Neural cell (in vitro differentiated cells): ENCODE measurements around the gene AGXT2. TPM values are rescaled to one million over a fixed set of nuclear protein-coding genes. Genes with fewer than 3 reads are reported as not detected.

Experiments
- H2AFZ ChIP-seq: fragments of 200-600, 300-800 bp; sonication (generic), shearing (Covaris generic); 2 replicates; pipeline ENCODE4 v1.6.0; 2014; ENCODE audit warnings: low read depth, mild to moderate bottlenecking, antibody characterized with exemption, low read length, moderate library complexity
- H3F3A ChIP-seq: fragments of 200-600 bp; shearing (Covaris generic); 2 replicates; pipeline ENCODE4 v1.6.1; 2016; ENCODE audit warnings: mild to moderate bottlenecking, moderate library complexity, mixed read lengths, antibody characterized with exemption, low read length; ENCODE audit not compliant: insufficient read depth, poor library complexity, severe bottlenecking
- H3K27ac ChIP-seq: fragments of 200-600, 300-800 bp; sonication (generic), shearing (Covaris generic); 2 replicates; pipeline ENCODE4 v1.5.1; 2014; ENCODE audit warnings: mild to moderate bottlenecking, low read length, moderate library complexity
- H3K27me3 ChIP-seq: fragments of 300-800, 200-600 bp; sonication (generic), shearing (Covaris generic); 2 replicates; pipeline ENCODE4 v1.6.0; 2014; ENCODE audit warnings: mild to moderate bottlenecking, low read depth, low read length, moderate library complexity; ENCODE audit not compliant: insufficient read depth
- H3K36me3 ChIP-seq: fragments of 300-800, 200-600 bp; sonication (generic), shearing (Covaris generic); 2 replicates; pipeline ENCODE4 v1.5.1; 2014; ENCODE audit warnings: mild to moderate bottlenecking, antibody characterized with exemption, low read length, moderate library complexity; ENCODE audit not compliant: insufficient read depth
- H3K4me2 ChIP-seq: fragments of 300-800, 200-600 bp; sonication (generic), shearing (Covaris generic); 2 replicates; pipeline ENCODE4 v1.6.0; 2014; ENCODE audit warnings: mild to moderate bottlenecking, low read length
- H3K4me3 ChIP-seq: fragments of 300-800, 200-600 bp; sonication (generic), shearing (Covaris generic); 2 replicates; pipeline ENCODE4 v1.5.1; 2014; ENCODE audit warnings: mild to moderate bottlenecking, low read length, moderate library complexity
- H3K79me2 ChIP-seq: fragments of 200-600 bp; shearing (Covaris generic); replicated peaks from 2 replicates; pipeline ENCODE4 v1.6.0; 2014; ENCODE audit warnings: mild to moderate bottlenecking, low read length, moderate library complexity; ENCODE audit not compliant: insufficient read depth
- H3K9ac ChIP-seq: fragments of 300-800, 200-600 bp; sonication (generic), shearing (Covaris generic); 2 replicates; pipeline ENCODE4 v1.6.1; 2016; ENCODE audit warnings: mild to moderate bottlenecking, low read length, mixed read lengths
- H3K9me2 ChIP-seq: fragments of 200-600 bp; shearing (Covaris generic); 2 replicates; pipeline ENCODE4 v1.6.1; 2016; ENCODE audit warnings: mild to moderate bottlenecking, low read length, mixed read lengths; ENCODE audit not compliant: insufficient read depth
- H3K9me3 ChIP-seq: fragments of 200-600, 300-800 bp; sonication (generic), shearing (Covaris generic); 2 replicates; pipeline ENCODE4 v1.6.1; 2016; ENCODE audit warnings: mild to moderate bottlenecking, mixed run types, low read length, moderate library complexity, mixed read lengths
- H4K20me1 ChIP-seq: fragments of 200-600 bp; shearing (Covaris generic); 2 replicates; pipeline ENCODE4 v1.6.1; 2016; ENCODE audit warnings: mild to moderate bottlenecking, mixed run types; ENCODE audit not compliant: insufficient read depth
- EP300 ChIP-seq: fragments of 450-650 bp; conservative IDR thresholded peaks from 2 replicates; pipeline ENCODE4 v1.6.1; 2014; ENCODE audit warnings: antibody characterized with exemption, mild to moderate bottlenecking, moderate library complexity; ENCODE audit not compliant: poor library complexity, severe bottlenecking
- EZH2 ChIP-seq: fragments of 200-600, 300-800 bp; shearing (Covaris generic), sonication (generic); IDR thresholded peaks from 2 replicates; pipeline ENCODE4 v1.6.1; 2014; ENCODE audit warnings: antibody characterized with exemption, low read length, borderline replicate concordance, mild to moderate bottlenecking; ENCODE audit not compliant: insufficient read depth, poor library complexity, severe bottlenecking
- MXI1 ChIP-seq: fragments of 450-650 bp; conservative IDR thresholded peaks from 2 replicates; pipeline ENCODE4 v1.6.1; 2014; ENCODE audit warnings: antibody characterized with exemption, mild to moderate bottlenecking; ENCODE audit not compliant: poor library complexity, severe bottlenecking
- POLR2AphosphoS5 ChIP-seq: IDR thresholded peaks from 2 replicates; pipeline ENCODE4 v1.6.1; 2012
- RAD21 ChIP-seq: fragments of 450-650 bp; conservative IDR thresholded peaks from 2 replicates; pipeline ENCODE4 v1.6.1; 2014; ENCODE audit warnings: antibody characterized with exemption, mild to moderate bottlenecking, moderate library complexity
- SMC3 ChIP-seq: fragments of 450-650 bp; conservative IDR thresholded peaks from 2 replicates; pipeline ENCODE4 v1.6.1; 2014; ENCODE audit warnings: antibody characterized with exemption, mild to moderate bottlenecking, moderate library complexity; ENCODE audit not compliant: poor library complexity
- TAF1 ChIP-seq: IDR thresholded peaks from 2 replicates; pipeline ENCODE4 v1.6.1; 2012; ENCODE audit warnings: low read depth
- polyA plus RNA-seq: library from polyadenylated mRNA; depleted of rRNA; stranded (reverse); fragments of >200 nt; gene quantifications from 2 replicates; pipeline ENCODE4 v1.2.3, GENCODE V29; 2014
- TF ChIP-seq, protein P1 (sequence below): fragments of 450-650 bp; IDR thresholded peaks from 2 replicates; pipeline ENCODE4 v1.5.1; 2014; ENCODE audit warnings: antibody characterized with exemption, mild to moderate bottlenecking, moderate library complexity; ENCODE audit not compliant: poor library complexity, severe bottlenecking
- TF ChIP-seq, protein P2 (sequence below): IDR thresholded peaks from 2 replicates; pipeline ENCODE4 v1.6.1; 2012; ENCODE audit warnings: borderline replicate concordance

Gene AGXT2
- polyA plus RNA-seq, 1 donor from 2014 or later = not detected

DNA sequence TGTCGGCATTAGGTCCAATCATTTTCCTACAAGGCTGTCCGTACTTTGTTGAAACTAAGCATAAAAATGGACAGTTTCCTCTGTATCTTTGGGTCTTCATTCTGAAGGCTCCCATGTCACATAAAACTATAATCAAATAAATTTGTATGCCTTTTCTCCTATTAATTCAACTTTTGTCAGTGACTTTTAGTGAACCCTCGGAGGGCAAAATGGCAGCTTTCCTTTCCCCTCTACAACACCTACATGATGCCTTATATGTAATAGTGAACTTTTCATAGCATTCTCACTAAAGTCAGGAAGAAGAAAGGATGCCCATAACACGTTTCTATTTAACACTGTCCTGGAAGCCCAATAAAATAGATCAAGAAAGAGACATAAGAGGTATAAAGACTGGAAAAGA, 5.1 kb upstream of the AGXT2 start:
- Histone ChIP-seq H3K9ac (no peak overlapping the region), H3K9me2 (no peaks in the 10 kb centered on the region), H3K4me2 (no peak overlapping the region), H4K20me1 (no peaks in the 10 kb centered on the region), H2AFZ (no peak overlapping the region), H3K27ac (no peak overlapping the region), H3K79me2 (no peaks in the 10 kb centered on the region), H3K4me3 (no peak overlapping the region), H3K36me3 (no peaks in the 10 kb centered on the region), H3K9me3 (no peaks in the 10 kb centered on the region), H3K27me3 (no peaks in the 10 kb centered on the region), H3F3A (no peaks in the 10 kb centered on the region)
- no peak for TF ChIP-seq SMC3
- TF ChIP-seq, protein P1, sequence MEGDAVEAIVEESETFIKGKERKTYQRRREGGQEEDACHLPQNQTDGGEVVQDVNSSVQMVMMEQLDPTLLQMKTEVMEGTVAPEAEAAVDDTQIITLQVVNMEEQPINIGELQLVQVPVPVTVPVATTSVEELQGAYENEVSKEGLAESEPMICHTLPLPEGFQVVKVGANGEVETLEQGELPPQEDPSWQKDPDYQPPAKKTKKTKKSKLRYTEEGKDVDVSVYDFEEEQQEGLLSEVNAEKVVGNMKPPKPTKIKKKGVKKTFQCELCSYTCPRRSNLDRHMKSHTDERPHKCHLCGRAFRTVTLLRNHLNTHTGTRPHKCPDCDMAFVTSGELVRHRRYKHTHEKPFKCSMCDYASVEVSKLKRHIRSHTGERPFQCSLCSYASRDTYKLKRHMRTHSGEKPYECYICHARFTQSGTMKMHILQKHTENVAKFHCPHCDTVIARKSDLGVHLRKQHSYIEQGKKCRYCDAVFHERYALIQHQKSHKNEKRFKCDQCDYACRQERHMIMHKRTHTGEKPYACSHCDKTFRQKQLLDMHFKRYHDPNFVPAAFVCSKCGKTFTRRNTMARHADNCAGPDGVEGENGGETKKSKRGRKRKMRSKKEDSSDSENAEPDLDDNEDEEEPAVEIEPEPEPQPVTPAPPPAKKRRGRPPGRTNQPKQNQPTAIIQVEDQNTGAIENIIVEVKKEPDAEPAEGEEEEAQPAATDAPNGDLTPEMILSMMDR = no peak

DNA sequence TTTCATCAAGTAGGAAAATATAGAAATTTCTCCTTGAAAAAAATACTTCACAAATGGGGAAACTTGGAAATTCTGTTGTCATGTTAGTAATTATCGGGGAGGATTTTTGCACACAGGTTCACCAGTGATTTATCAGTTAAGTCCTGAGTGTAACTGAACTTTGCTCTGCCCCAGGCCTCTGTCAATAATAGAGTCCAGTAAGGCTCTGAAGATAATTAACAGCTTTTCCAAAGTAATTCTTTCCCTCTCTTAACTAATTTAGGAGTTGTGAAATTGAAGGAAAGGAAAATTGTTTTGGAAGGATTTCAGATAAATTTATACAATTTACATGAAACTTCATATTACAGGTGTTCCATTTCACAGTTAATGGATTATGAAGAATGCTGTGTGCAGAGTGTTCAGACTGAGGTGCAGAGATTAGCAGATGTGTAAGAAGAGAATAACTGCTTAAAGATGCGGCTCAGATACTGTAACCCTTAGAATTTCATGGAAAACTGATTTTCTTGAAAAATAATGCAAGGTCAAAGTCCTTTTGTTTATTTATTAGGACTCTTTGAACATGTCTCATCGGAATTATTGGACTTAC, 2.9 kb upstream of the AGXT2 start:
- H3K9ac ChIP-seq = no peak overlapping the region
- H3K4me2 ChIP-seq = no peak overlapping the region
- H3F3A ChIP-seq = no peaks in the 10 kb centered on the region
- H2AFZ ChIP-seq = no peak overlapping the region
- H3K79me2 ChIP-seq = no peaks in the 10 kb centered on the region
- TF ChIP-seq RAD21 (no peak), POLR2AphosphoS5 (no peak), MXI1 (no peak), EP300 (no peak), SMC3 (no peak), EZH2 (no peak), TAF1 (no peak)
- TF ChIP-seq, protein P2, sequence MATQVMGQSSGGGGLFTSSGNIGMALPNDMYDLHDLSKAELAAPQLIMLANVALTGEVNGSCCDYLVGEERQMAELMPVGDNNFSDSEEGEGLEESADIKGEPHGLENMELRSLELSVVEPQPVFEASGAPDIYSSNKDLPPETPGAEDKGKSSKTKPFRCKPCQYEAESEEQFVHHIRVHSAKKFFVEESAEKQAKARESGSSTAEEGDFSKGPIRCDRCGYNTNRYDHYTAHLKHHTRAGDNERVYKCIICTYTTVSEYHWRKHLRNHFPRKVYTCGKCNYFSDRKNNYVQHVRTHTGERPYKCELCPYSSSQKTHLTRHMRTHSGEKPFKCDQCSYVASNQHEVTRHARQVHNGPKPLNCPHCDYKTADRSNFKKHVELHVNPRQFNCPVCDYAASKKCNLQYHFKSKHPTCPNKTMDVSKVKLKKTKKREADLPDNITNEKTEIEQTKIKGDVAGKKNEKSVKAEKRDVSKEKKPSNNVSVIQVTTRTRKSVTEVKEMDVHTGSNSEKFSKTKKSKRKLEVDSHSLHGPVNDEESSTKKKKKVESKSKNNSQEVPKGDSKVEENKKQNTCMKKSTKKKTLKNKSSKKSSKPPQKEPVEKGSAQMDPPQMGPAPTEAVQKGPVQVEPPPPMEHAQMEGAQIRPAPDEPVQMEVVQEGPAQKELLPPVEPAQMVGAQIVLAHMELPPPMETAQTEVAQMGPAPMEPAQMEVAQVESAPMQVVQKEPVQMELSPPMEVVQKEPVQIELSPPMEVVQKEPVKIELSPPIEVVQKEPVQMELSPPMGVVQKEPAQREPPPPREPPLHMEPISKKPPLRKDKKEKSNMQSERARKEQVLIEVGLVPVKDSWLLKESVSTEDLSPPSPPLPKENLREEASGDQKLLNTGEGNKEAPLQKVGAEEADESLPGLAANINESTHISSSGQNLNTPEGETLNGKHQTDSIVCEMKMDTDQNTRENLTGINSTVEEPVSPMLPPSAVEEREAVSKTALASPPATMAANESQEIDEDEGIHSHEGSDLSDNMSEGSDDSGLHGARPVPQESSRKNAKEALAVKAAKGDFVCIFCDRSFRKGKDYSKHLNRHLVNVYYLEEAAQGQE = no peak
- TF ChIP-seq, protein P1 = no peak
- no peak overlapping the region for H3K4me3 ChIP-seq
- H3K27me3 ChIP-seq = no peaks in the 10 kb centered on the region
- H3K9me2 ChIP-seq = no peaks in the 10 kb centered on the region
- H3K9me3 ChIP-seq = no peaks in the 10 kb centered on the region
- H3K36me3 ChIP-seq = no peaks in the 10 kb centered on the region
- no peaks in the 10 kb centered on the region for H4K20me1 ChIP-seq
- no peak overlapping the region for H3K27ac ChIP-seq
